Ramos (cell line): ENCODE measurements around the gene GPRIN3.

Source experiments
- in situ Hi-C: fragments of 300-500 bp; cut with MboI; formaldehyde crosslinking; loops from one replicate; pipeline ENCODE4 v1.14.3; 2022; ENCODE audit warnings: low sequenced_read_pairs; ENCODE audit not compliant: unreplicated experiment

Gene GPRIN3

GRCh38 chr4:89316211-89316610, 8.6 kb upstream of the GPRIN3 start:
- in situ Hi-C loops: loop anchor here (25.0 kb wide), 1 partner anchor 1029 kb away; the partner anchor contains the start of gene PPM1K

- in situ Hi-C loops: loop anchor here (25.0 kb wide), 1 partner anchor 1027 kb away; the partner anchor contains the start of gene PPM1K
Observed at GRCh38 chr4:89314291-89314690, 6.7 kb upstream of the GPRIN3 start.

DNA sequence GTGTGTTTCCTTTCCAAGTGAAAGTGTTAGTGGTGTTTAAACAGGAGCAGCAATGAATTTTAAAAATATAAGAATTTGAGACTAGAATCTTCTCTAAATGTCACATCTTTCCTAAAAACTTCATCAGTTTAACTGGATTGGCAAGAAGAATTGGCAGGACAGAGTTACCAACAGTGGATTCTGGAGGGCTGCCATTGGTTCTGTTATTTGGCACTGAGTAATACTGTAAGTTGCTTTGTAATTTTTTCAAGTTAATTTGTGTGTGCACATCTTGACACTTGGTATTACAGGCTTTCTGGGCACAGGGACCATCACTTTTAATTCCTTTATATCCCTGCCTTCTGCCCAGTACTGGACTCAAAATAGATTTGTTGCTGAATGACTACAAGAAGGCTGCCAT, 4.5 kb upstream of the GPRIN3 start:
- in situ Hi-C loops: loop anchor here (25.0 kb wide), 1 partner anchor 1025 kb away; the partner anchor contains the start of gene PPM1K

DNA sequence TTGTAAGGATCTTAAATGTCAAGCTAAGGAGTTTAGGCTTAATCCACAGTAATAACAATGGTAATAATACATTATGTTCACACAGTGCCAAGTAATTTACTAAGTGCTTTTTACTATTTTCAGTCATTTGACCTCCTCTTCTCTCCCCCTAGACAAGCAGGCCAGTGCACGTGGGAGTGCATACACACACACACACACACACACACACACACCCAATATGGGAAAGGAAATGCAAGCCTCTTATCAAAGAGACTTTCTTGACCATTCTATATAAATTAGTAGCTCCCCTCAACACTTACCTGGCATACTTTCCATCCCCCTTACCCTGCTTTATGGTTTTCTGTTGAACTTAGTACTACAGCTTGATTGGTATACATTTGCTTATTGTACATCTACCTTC, 3.8 kb upstream of the GPRIN3 start:
- in situ Hi-C loops: loop anchor here (25.0 kb wide), 1 partner anchor 1024 kb away; the partner anchor contains the start of gene PPM1K

GRCh38 chr4:89309154-89309553, 1.6 kb upstream of the GPRIN3 start:
- in situ Hi-C loops: loop anchor here (25.0 kb wide), 1 partner anchor 1022 kb away; the partner anchor contains the start of gene PPM1K

DNA sequence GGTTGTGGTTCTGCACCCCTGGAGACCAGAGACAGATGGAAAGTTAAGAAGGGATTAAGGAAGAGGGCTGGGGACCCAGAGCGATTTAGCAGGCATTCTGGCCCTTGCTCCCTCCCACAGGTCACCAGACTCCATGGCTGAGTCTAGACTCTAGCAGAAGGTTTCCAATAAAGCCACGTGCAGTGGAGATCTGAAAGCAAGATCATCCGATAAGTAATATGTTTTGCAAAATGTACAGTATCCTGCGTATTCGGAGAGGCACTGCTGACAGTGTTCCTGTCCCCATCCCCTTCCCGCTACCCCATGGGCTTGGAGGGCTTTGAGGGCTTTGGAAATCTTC, 531 bp upstream of the GPRIN3 start:
- in situ Hi-C loops: loop anchor here (25.0 kb wide), 1 partner anchor 1021 kb away; the partner anchor contains the start of gene PPM1K

DNA sequence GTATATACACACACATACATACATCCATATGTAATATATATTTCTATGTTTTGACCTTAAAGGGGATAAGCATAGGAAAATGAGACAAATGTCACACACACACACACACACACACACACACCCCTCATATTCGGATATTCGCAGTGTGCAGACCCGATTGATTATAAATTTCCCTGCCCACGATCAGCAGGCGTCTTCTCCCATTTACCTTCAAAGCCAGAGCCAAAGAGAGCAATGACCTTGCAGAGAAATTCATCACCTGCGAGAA, 488 bp downstream of the GPRIN3 start:
- in situ Hi-C loops: loop anchor here (25.0 kb wide), 1 partner anchor 1020 kb away; the partner anchor contains the start of gene PPM1K

DNA sequence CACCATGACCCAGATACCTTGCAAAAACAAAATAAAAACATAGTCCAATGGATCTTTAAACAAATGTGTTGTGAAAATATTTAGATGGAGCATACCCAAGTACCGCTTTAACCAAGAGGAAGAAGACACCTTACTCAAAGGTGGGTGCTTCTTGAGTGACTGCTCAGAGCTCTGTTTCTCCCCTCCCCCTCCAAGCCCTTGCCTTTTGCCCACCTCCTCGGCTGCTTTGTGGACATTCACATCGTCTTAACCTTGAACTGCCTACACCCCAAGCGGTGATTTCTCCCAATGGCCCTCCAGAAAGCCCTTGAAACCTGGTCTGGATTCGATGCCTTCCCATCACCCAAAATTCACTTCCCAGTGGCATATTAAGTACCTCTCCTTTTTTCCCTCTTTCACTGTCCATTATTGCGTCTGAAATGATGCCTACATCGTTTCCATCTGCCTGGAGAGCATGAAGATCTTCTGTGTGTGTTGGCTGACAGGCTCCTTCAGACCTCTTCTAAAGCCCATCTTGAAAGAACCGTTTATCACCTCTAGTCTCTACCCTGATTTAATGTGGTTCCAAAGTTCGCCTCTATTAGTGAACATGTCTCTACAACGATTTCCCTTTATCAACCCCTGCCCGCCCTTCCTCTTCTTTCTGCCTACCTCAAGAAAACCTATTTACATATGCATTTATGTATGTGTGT, 968 bp downstream of the GPRIN3 start:
- in situ Hi-C loops: loop anchor here (25.0 kb wide), 1 partner anchor 1019 kb away; the partner anchor contains the start of gene PPM1K

- in situ Hi-C loops: loop anchor here (25.0 kb wide), 1 partner anchor 1019 kb away; the partner anchor contains the start of gene PPM1K
Observed at GRCh38 chr4:89305712-89306437, 1.7 kb downstream of the GPRIN3 start.

GRCh38 chr4:89305028-89305427, 2.6 kb downstream of the GPRIN3 start:
- in situ Hi-C loops: loop anchor here (25.0 kb wide), 1 partner anchor 1018 kb away; the partner anchor contains the start of gene PPM1K

DNA sequence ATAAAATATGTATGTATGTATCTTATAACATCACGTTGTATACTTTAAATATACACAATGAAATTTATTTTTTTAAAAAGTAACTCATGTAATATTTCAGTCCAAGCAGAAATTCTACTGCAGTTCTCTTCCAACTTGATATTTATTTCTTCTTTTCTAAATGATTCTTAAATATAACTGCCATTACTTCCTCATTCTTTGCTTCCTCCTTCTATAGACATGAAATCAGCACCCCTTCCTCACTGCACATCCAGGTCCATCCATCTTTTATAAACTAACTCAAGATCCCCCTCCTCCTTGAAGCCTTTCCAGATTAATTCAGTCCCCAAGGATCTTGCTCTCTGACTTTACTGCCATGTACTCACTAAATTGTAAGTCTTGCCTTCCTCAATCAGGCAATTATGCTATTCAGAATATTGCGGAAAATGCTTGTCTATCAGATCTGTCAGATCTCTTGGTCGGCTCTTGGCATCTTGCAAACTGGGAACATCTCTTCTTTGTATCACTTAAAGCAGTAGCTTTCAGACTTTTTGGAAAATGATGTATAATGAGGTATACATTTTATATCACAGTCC, 3.7 kb downstream of the GPRIN3 start:
- in situ Hi-C loops: loop anchor here (25.0 kb wide), 1 partner anchor 1017 kb away; the partner anchor contains the start of gene PPM1K

GRCh38 chr4:89303177-89303576, 4.4 kb downstream of the GPRIN3 start:
- in situ Hi-C loops: loop anchor here (25.0 kb wide), 1 partner anchor 1016 kb away; the partner anchor contains the start of gene PPM1K

GRCh38 chr4:89301902-89302301, 5.7 kb downstream of the GPRIN3 start:
- in situ Hi-C loops: loop anchor here (25.0 kb wide), 1 partner anchor 1015 kb away; the partner anchor contains the start of gene PPM1K

- in situ Hi-C loops: loop anchor here (25.0 kb wide), 1 partner anchor 1014 kb away; the partner anchor contains the start of gene PPM1K
Observed at GRCh38 chr4:89301003-89301402, 6.6 kb downstream of the GPRIN3 start.

GRCh38 chr4:89300499-89300898, 7.1 kb downstream of the GPRIN3 start:
- in situ Hi-C loops: loop anchor here (25.0 kb wide), 1 partner anchor 1013 kb away; the partner anchor contains the start of gene PPM1K

GRCh38 chr4:89300060-89300459, 7.5 kb downstream of the GPRIN3 start:
- in situ Hi-C loops: loop anchor here (25.0 kb wide), 1 partner anchor 1013 kb away; the partner anchor contains the start of gene PPM1K

- in situ Hi-C loops: no loop called here
Observed at GRCh38 chr4:89299153-89299791, 8.3 kb downstream of the GPRIN3 start.

GRCh38 chr4:89298788-89299152, 8.8 kb downstream of the GPRIN3 start:
- in situ Hi-C loops: no loop called here

- in situ Hi-C loops: no loop called here
Observed at GRCh38 chr4:89298155-89298554, 9.4 kb downstream of the GPRIN3 start.

- in situ Hi-C loops: no loop called here
Observed at GRCh38 chr4:89296896-89297295, 10.7 kb downstream of the GPRIN3 start.
